A204.1 (cell line): ENCODE results near the gene SLC39A9.
"Not testable (repeated sequence)": the region's sequence is repeated elsewhere in the genome, so short reads cannot be mapped to it uniquely, and the experiment has no call there.

Experiments used
- FAIRE-seq: peaks from 2 replicates; lab custom pipeline; 2012; peaks lifted over from hg19 to GRCh38; lab: Jason Lieb, UNC

Gene SLC39A9

DNA sequence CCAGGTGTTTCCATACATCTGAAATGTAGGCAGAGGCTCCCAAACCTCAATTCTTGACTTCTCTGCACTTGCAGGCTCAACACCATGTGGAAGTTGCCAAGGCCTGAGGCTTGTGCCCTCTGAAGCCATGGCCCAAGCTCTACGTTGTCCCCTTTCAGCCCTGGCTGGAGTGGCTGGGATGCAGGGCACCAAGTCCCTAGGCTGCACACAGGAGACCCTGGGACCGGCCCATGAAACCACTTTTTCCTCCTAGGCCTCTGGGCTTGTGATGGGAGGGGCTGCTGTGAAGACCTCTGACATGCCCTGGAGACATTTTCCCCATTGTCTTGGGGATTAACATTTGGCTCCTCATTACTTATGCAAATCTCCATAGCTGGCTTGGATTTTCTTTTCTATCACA is 79.6 kb downstream of the SLC39A9 start:
- not testable (repeated sequence) for FAIRE-seq

DNA sequence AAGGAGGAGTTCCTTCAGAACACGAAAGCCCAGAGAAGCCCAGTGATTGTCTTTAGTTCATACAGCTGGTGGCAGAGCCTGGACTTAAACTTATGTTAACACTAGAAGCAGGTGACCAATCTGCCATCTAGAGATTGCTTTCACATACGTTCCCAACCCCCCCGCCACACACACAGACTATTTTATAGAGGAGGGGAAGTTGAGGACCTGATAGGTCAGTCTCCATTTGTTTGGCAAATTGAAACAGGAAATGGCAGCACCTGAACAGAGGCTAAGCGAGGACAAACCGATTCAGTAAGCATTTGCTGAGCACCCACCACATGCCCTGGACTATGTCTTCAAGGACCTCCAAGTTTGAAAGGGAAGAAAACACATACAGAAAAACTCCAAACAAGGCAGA is 81.2 kb downstream of the SLC39A9 start:
- no peak for FAIRE-seq

DNA sequence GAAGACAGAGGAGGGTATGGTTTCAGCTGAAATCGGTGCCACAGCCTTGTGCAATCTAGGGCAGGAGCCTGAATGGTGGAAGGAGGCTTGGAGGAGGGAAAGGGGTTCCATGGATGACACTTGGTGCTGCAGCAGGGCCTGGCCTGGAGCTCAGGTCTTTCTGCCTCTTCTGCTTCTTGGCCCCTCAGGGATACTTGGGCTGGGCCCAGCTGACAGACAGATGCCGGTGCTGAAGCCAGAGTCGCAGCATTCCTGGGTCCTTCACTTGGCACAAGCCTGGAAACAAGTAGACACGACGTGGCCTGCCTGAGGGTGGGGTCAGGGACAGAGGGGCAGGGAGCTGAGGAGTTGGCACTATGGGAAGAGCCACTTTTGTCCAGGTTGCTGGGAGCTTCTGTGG is 81.6 kb downstream of the SLC39A9 start:
- no peak for FAIRE-seq

DNA sequence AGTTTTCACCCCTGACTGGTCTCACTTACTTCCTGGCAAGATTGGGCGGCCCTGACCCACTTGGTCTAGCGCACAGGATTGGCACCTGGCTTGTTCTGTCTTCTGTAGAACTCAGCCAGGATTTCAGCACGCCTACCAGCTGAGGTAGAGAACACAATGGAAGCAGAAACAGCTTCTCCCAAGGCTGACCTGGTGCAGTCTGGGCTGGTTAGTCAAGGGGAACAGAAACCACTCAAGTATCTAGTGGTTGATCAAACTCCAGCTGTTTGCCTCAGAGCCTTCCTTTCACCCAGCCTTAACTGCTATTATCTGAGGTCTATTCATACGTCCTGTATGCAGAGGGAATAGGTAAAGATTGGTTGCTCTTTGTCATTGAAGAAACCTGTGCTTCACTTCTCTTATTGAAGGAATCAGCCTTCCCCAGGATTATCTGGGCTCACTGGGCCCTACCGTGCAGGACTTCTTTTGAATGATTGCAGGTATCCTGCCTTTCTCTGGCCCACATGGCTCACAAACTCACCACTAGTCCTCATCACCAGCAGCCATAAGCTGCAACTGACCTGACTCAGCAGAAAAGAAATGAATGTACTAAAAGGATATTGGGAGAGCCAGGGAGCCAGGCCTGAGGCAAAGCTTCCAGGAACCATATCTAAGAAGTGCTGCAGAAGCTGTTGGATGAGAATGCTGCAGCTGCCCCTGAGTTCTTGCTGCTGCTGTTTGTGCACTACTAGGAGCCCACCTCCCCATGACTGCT is 83.5 kb downstream of the SLC39A9 start:
- FAIRE-seq: no peak

DNA sequence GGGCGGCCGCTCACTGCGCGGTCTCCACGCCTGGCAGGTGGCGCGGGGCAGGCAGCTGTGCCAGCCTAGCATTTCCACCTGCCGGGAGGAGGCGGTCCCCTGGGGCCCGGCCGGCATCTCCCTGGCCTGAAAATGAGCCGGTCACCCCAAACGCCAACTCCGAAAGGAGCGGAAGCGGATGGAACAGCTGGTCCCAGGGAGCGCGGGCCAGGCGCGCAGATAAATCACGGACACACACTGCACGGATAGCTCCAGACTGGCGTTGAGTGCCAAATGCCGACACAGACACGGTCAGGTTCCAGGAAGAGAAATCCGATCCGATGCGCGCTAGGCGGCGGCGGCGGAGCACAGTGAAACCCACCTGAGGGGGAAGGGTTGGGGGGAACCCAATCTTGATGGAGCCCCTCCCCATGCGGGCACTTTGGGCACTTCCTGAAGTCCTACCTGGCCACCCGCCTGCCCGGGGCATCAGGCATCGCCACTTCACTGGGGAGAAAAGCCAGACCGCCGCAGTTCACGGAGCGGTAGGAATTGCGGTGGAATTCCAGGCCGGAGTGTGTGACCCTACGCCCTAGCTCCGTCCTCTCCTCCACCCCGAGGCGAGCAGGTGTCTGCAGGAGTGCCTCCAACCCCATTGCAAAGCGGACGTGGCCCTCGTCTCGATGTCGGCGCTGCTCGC is 85.4 kb downstream of the SLC39A9 start:
- no peak for FAIRE-seq

DNA sequence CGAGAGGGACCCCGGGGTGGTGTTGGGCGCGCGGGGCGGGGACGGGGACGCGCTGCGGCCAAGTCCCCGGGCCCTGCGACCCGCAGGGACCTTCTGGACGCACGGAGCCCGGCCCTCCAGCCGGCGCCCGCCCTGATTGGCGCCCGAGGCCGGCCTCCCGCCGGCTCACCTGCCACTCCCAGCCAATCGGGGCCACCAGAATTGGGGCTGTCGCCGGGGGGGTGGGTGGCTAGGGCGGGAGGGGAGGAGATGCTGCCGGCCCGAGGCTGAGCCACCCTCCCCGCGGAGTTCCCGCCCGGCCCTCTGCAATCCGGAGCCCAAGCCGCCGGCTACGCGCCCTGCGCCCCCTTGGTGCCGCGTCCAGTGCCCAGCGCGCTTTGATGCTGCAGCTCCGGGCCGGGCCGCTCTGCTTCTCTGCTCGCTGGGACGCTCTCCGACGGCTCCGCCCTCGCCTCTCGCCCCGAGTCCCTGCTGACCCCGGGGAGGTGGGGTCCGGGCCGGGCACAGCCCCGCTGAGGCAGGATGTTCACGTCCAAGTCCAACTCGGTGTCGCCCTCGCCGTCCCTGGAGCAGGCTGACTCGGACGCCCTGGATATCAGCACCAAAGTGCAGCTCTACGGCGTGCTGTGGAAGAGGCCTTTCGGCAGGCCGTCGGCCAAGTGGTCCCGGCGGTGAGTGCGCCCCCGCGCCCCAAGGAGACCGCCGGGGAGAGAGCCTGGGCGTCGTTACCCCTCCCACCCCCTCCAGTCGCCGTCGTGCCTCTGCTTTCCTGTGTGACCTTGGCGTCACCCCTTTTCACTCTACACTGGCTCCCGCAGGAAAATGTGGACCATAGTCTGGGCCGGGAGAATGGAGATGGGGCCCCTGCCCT is 86.2 kb downstream of the SLC39A9 start, which contains the start of gene PLEKHD1:
TSS of gene PLEKHD1 (plus strand) at position 285 of the 871 bp plus-strand sequence. CDS start at position 523, 238 bp downstream.
- FAIRE-seq: no peak

DNA sequence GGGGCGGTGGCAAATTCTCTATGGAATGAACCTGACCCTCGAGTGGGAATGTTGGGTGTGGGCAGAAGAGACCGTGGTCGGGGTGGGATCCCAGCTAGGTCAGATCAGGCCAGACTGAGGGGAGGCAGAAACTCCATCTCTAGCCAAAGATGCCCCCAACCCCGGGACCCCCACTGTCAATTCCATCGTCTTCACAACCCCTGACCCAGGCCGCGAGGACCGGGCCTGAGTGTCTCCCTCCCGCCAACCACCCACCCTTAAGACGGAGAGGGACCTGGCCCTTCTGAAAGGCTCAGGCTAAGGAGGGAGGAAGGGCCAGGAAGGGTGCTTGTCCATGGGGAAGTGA is 86.8 kb downstream of the SLC39A9 start:
- FAIRE-seq: no peak

DNA sequence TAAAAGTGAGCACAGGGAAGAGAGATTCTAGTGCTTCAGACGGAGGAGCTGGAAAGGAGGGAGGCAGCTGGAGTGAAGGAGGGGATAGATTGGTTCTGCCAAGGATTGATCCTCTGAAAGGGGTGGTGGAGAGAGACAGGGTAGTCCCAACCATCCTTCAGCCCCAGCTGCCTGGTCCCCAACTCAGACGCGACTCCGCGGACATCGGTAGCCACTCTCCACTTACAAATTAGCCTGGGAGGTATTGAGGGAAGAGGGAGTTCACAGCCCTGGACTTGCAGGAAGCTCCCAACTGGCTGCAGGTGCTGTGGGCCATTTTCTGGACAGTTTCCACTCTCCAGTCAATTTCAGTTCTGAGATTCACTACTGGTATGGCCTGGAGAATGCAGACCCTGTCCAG is 87.2 kb downstream of the SLC39A9 start:
- no peak for FAIRE-seq

DNA sequence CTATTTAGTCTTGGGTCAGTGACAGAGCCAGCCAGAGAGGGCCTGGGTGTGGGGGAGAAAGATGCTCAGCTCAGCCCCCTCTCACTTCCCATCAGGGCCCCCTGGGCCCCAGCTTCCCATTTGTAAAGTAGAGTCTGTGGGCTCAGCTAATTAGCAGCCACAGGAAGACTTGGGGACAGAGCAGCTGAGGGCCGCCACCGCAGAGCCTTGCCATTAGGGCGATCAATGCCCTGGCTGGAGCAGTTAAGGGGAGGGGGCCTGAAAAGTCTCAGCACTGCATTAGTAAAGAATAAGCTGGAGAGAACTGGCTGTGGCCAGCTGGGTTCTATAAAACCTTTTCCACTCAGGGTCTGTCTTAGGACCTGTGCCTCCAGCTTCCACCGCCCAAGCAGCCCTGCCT is 88.7 kb downstream of the SLC39A9 start:
- no peak for FAIRE-seq

DNA sequence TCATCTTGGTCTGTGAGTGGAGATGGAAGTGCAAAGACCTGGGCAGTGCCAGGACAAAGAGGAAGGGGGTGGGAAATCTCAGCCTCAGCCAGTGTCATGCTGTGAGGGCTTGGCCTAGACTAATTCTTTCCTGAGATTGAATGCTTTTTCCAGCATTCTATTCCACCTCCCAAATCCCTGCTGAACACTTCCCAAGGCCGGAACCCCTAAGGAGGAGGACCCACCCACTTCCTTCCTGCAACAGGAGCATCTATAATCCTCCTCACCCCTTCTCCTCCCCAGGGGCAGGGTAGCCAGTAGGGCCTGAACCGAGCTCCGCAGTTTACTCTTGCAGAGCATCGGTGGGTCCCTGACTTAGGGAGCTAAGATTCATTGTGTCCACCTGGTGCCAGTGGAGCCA is 89.3 kb downstream of the SLC39A9 start:
- no peak for FAIRE-seq

DNA sequence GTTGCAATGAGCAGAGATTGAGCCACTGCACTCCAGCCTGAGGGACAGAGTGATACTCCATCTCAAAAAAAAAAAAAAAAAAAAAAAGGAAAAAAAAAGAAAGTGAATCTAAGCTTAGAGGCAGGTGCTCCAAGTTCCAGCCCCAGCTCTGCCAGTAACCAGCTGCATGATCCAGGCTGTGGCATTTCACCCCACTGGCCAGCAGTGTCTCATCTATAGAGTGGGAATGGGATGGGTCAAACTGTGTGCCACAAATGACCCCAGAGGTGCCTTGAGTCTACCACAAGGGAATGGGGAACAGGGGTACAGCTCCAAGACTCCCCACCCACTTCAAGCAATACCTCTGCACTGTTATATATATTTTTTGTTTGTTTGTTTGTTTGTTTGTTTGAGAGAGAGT is 91.0 kb downstream of the SLC39A9 start:
- FAIRE-seq: no peak

DNA sequence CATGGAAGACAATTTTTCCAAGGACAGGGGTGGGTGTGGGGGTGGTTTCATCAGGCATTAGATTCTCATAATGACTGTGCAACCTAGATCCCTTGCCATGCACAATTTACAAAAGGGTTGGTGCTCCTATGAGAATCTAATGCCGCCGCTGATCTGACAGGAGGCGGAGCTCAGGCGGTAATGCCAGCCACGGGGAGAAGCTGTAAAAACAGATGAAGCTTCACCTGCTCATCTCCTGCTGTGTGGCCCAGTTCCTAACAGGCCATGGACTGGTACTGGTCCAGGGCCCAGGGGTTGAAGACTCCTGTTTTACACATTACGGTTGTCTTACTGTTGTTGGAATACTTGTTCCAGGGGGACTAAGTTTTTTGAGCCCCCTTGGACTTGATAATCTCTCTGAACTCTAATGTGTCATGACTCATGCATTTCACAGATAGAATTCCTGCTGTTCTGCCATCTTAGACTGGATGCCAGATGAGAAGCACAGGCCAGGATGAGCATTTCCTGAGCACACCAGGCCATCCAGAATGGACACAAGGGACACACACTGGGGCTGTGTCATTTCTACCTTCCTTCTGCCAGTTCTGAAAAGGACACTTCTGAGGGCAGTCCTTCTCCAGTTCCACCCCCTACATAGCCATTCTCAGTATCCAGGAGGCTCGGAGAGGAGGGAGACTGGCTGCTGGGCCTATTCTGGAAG is 91.9 kb downstream of the SLC39A9 start:
- no peak for FAIRE-seq

DNA sequence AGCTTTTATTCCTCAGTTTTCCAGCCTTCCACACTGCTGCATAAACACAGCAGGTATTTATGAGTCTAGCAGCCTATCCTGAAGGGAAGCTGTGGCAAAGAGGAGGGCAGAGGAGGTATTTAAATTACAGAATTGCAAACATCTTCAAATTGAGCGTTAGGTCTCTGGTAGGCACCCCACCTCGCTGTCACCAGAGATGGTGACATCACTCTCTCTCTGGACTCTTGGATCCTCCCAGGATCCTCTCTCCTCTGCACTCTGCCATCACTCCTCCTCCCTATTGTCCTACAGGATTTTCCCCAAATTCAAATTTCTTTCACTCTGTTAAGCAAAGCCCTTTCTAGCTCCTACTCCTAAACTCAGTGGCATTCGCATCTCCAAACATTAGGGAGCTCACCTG is 92.7 kb downstream of the SLC39A9 start:
- FAIRE-seq: no peak

DNA sequence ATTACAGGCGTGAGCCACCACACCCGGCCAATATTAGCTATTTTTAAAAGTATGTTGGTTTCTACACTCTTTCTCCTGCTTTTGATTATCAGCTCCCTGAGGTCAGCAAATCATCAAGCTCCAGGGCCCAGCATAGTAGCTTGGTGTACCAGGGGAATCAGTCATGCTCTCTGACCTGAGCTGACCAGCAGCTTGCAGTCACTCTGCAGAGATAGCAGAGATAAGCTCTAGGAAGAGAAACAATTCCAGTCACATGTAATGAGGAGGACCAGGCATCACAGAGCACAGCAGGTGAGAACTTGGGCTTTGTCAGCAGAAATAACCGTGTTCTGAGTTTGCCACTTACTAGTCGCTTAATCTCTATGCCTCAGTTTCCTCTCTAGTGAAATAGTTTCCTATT is 94.5 kb downstream of the SLC39A9 start:
- no peak for FAIRE-seq

DNA sequence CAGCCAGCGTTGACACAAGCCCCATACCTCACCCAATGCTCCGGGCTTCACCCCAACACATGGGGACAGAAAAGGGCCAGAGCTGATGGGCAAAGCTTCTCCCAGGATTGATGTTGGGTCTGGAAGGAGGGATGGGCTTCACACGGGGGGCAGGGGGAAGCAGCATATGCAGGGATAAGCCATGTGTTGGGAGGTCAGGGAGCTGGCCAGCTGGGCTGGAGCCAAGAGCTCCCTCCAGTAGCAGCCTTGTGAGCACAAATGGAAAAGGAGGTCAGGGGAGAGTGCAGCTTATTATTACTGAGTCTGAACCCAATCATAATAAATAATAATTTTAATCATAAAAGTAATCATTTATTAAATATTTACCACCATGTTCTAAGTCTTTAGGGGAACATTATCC is 95.3 kb downstream of the SLC39A9 start:
- no peak for FAIRE-seq

DNA sequence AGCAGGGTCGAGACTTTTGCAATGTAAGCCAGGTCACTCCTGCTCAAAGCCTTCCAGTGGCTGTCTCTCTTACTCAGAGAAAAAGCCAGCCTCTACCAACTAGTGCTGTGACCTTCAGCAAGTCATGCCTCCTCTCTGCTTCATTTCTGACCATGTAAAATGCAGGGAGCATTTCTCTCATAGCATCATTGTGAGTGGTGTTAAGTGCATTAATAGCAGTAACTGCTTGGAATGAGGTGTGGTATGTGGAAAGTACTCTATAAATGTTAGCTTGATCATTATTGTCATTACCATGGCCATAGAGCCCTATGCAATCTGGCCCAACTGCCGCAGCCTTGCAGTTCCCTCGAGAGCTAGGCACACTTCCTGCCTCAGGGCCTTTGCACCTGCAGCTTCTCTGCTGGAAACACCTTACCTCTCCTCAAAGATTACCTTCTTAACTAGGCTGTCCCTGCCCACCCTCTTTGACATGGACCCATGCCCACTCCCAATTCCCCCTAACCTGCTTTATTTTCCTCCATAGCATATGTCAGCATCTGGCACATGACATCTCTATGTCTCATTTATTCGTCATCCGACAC is 96.9 kb downstream of the SLC39A9 start:
- no peak for FAIRE-seq

DNA sequence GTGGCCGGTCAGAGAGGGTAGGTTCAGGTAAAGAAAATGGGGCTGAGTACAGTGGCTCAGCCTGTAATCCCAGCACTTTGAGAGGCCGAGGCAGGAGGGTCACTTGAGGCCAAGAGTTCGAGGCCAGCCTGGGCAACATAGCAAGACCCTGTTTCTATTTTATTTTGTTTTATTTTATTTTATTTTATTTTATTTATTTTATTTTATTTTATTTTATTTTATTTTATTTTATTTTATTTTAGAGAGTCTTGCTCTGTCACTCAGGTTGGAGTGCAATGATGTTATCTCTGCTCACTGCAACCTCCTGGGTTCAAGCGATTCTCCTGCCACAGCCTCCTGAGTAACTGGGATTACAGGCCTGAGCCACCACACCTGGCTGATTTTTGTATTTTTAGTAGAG is 99.4 kb downstream of the SLC39A9 start:
- not testable (repeated sequence) for FAIRE-seq

DNA sequence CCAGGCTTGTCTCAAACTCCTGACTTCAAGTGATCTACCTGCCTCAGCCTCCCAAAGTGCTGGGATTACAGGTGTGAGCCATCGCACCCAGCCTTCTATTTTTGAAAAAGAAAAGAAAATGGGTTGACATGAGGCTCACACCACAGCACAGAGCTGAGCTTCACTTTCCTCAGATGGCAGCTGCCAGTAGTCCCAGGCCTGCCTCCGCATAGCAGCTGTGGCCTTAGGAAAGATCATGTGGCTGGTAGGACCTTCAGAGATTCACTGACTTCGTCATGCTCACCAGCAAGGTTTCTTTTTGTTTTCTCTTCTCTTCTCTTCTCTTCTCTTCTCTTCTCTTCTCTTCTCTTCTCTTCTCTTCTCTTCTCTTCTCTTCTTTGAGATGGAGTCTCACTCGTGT is 99.8 kb downstream of the SLC39A9 start:
- not testable (repeated sequence) for FAIRE-seq

DNA sequence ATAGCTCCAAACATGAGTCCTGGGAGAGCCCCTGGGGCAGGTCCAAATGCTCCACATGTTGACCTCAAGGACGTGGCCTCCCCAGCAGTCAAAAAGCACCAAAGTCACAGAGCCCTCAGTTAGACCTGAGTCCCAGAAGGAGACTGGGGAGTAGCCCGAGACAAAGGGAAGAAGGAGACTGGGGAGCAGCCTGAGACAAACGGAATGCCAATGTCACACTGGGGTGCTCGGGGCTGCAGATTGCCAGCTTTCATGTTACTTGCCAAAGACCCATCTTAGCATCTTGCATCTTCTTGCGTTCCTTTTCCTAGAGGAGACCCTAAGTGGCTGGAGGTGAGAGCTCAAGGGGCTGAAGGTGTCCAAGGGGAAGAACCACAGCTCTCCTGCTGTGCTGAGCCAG is 100.9 kb downstream of the SLC39A9 start:
- no peak for FAIRE-seq

DNA sequence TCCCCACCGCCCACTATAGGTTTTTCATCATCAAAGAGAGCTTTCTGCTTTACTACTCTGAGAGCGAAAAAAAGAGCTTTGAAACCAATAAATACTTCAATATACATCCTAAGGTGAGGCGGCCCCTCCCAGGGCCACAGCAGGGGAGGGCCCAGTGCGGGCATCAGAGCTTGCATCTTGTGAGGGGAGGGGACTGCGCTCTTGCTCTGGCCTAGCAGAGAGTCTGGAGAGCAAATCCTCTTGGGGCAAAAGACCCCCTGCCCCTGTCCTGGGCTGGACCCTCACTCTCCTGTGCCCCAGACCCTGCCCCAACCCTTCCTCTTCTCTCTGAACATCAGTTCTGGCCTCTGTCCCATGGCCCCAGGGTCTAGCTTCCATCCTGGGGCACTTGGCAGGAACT is 101.6 kb downstream of the SLC39A9 start:
- no peak for FAIRE-seq

DNA sequence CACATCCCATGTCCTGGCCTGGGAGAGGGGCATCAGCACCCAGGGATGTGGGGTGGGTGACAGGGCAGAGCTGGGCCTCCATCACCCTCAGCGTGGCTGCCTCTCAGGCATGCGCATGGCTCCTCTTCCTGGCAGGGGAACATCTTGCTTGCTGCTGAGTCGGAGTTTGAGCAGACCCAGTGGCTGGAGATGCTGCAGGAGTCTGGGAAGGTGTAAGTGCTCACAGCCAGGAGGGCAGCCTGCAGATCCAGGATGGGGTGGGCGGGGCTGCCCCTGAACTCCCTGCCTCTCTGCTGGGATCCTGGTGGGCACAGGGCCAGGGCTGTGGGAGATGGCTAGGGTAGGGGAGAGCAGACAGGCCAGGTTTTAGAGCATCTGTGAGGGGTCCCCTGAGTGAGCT is 102.2 kb downstream of the SLC39A9 start:
- FAIRE-seq: no peak

DNA sequence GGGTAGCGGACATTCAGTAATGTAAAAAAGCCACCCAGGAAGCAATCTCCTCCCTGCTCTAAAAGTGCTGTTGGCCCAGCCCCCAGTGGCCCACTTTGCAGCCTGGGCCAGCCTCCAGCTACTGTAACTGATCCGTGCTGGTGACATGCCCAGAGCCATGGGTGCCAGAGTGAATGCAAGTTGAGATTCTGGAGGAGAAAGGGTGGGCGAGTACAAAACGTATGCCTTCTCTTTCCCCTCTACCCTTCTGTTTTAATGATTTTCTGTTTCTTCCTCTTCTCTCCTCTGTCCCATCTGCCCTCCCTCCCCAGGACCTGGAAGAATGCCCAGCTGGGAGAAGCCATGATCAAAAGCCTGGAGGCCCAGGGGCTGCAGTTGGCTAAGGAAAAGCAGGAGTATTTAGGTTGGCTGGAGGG is 102.9 kb downstream of the SLC39A9 start:
- FAIRE-seq: no peak
